ENCODE measurements around the gene EIF4E1B. TPM values are rescaled to one million over a fixed set of nuclear protein-coding genes. Genes with fewer than 3 reads are reported as not detected.

Gene EIF4E1B
- total RNA-seq, 1 donor from 2014 or later, result not detected

GRCh38 chr5:176627582-176627981 is 2.9 kb upstream of the EIF4E1B start:
- no peak for DNase-seq

GRCh38 chr5:176628406-176629228 is 1.9 kb upstream of the EIF4E1B start:
- no peak for DNase-seq

- no peak for DNase-seq
These were observed 1.1 kb upstream of the EIF4E1B start for GRCh38 chr5:176629317-176629852.

GRCh38 chr5:176630681-176631222 is 277 bp downstream of the EIF4E1B start:
- no peak for DNase-seq

- no peak for DNase-seq
These were observed 1.1 kb downstream of the EIF4E1B start for GRCh38 chr5:176631383-176632200.

GRCh38 chr5:176632745-176633144 is 2.3 kb downstream of the EIF4E1B start:
- no peak for DNase-seq

GRCh38 chr5:176633598-176633997 is 3.1 kb downstream of the EIF4E1B start:
- no peak for DNase-seq

- DNase-seq, result no peak
These were observed 6.0 kb downstream of the EIF4E1B start for GRCh38 chr5:176636426-176636825.

- no peak for DNase-seq
These were observed 7.1 kb downstream of the EIF4E1B start for GRCh38 chr5:176637556-176637955.

GRCh38 chr5:176638437-176638836 is 8.0 kb downstream of the EIF4E1B start:
- no peak for DNase-seq

- no peak for DNase-seq
These were observed 8.7 kb downstream of the EIF4E1B start for GRCh38 chr5:176639208-176639607.

- DNase-seq, result no peak
These were observed 9.5 kb downstream of the EIF4E1B start for GRCh38 chr5:176639981-176640380.

- DNase-seq, result no peak
These were observed 10.1 kb downstream of the EIF4E1B start for GRCh38 chr5:176640616-176641015.

- no peak for DNase-seq
These were observed 12.4 kb downstream of the EIF4E1B start for GRCh38 chr5:176642675-176643490.

- DNase-seq, result no peak
These were observed 13.2 kb downstream of the EIF4E1B start for GRCh38 chr5:176643491-176644219.

GRCh38 chr5:176644294-176644693 is 13.8 kb downstream of the EIF4E1B start:
- no peak for DNase-seq

GRCh38 chr5:176644878-176645670 is 14.6 kb downstream of the EIF4E1B start:
- no peak for DNase-seq

GRCh38 chr5:176646049-176646706 is 15.7 kb downstream of the EIF4E1B start:
- DNase-seq, result no peak

GRCh38 chr5:176646707-176647029 is 16.2 kb downstream of the EIF4E1B start:
- DNase-seq, result no peak

All from skin of body (tissue), 2 donors.